Measurements from ENCODE around the gene VDR. TPM values are rescaled to one million over a fixed set of nuclear protein-coding genes. Genes with fewer than 3 reads are reported as not detected.

VDR gene
- total RNA-seq (2022; extraction: Qiagen RNA extraction), result 2.6 to 3.1 TPM (median 2.8 TPM) in 5 replicates

GRCh38 chr12:47904713-47905709 is at the start of gene VDR:
TSS of gene VDR (minus strand) at chr12:47904994. CDS start at chr12:47879113, 25,881 bp downstream.

GRCh38 chr12:47819896-47820630 is 84.7 kb downstream of the VDR start, which contains the start of gene HDAC7:
TSS of gene HDAC7 (minus strand) at chr12:47819903. CDS start at chr12:47819785, 118 bp downstream.

Other genes starting within 250 kb of the VDR start
- 36.4 to 59.7 TPM (median 42.6 TPM) in 5 replicates for gene RPAP3, start 199.0 kb downstream of the VDR start, total RNA-seq (2022; extraction: Qiagen RNA extraction)
- gene ENDOU, start 179.5 kb downstream of the VDR start, total RNA-seq (2022; extraction: Qiagen RNA extraction), result not detected in 5 replicates
- gene RAPGEF3, start 146.1 kb downstream of the VDR start, total RNA-seq (2022; extraction: Qiagen RNA extraction), result 0.43 to 0.81 TPM (median 0.65 TPM) in 5 replicates
- gene SLC48A1, start 131.8 kb downstream of the VDR start, total RNA-seq (2022; extraction: Qiagen RNA extraction), result 22.1 to 34.2 TPM (median 29.0 TPM) in 5 replicates
- 42.3 to 59.0 TPM (median 51.3 TPM) in 5 replicates for gene HDAC7, start 85.1 kb downstream of the VDR start, total RNA-seq (2022; extraction: Qiagen RNA extraction)
- 115 to 141 TPM (median 122 TPM) in 5 replicates for gene TMEM106C, start 58.6 kb upstream of the VDR start, total RNA-seq (2022; extraction: Qiagen RNA extraction)
- gene COL2A1, start 99.5 kb upstream of the VDR start, total RNA-seq (2022; extraction: Qiagen RNA extraction), result 0.02 to 0.14 TPM (median 0.07 TPM) in 5 replicates
- gene SENP1, start 201.1 kb upstream of the VDR start, total RNA-seq (2022; extraction: Qiagen RNA extraction), result 11.2 to 14.0 TPM (median 12.7 TPM) in 5 replicates
- 27.5 to 30.8 TPM (median 28.2 TPM) in 5 replicates for gene PFKM, start 214.4 kb upstream of the VDR start, total RNA-seq (2022; extraction: Qiagen RNA extraction)

Measured in A549 treated with CORT108297 at 1 μM for 4 hours (cell line).